Embryonic facial prominence (tissue), 1 donor: ENCODE data around the gene GALNT14.

Experiments used
- DNase-seq: peaks from one replicate; pipeline ENCODE4 v3.0.0-alpha.2; 2016; ENCODE audit errors: extremely low spot score

Gene GALNT14

GRCh38 chr2:31088504-31089195 is 49.6 kb downstream of the GALNT14 start:
- no peak for DNase-seq

GRCh38 chr2:31087491-31087890 is 50.7 kb downstream of the GALNT14 start:
- DNase-seq: no peak

GRCh38 chr2:31086590-31086989 is 51.6 kb downstream of the GALNT14 start:
- no peak for DNase-seq

GRCh38 chr2:31083234-31083993 is 54.8 kb downstream of the GALNT14 start:
- no peak for DNase-seq

- DNase-seq: no peak
Measured at GRCh38 chr2:31082002-31082401, 56.2 kb downstream of the GALNT14 start.

GRCh38 chr2:31081492-31081891 is 56.7 kb downstream of the GALNT14 start:
- no peak for DNase-seq

- DNase-seq: no peak
Measured at GRCh38 chr2:31080361-31080760, 57.9 kb downstream of the GALNT14 start.

- DNase-seq: no peak
Measured at GRCh38 chr2:31079665-31080064, 58.6 kb downstream of the GALNT14 start.

GRCh38 chr2:31078579-31079105 is 59.6 kb downstream of the GALNT14 start:
- DNase-seq: no peak

- no peak for DNase-seq
Measured at GRCh38 chr2:31078011-31078410, 60.2 kb downstream of the GALNT14 start.

- DNase-seq: no peak
Measured at GRCh38 chr2:31075941-31076590, 62.2 kb downstream of the GALNT14 start.

GRCh38 chr2:31075431-31075830 is 62.8 kb downstream of the GALNT14 start:
- no peak for DNase-seq

- no peak for DNase-seq
Measured at GRCh38 chr2:31071741-31072140, 66.5 kb downstream of the GALNT14 start.

GRCh38 chr2:31070339-31071125 is 67.7 kb downstream of the GALNT14 start:
- no peak for DNase-seq

GRCh38 chr2:31069643-31070325 is 68.5 kb downstream of the GALNT14 start:
- DNase-seq: no peak

GRCh38 chr2:31067259-31067658 is 71.0 kb downstream of the GALNT14 start:
- no peak for DNase-seq

GRCh38 chr2:31066551-31066950 is 71.7 kb downstream of the GALNT14 start:
- DNase-seq: no peak

GRCh38 chr2:31066086-31066485 is 72.2 kb downstream of the GALNT14 start:
- no peak for DNase-seq

- no peak for DNase-seq
Measured at GRCh38 chr2:31065356-31065755, 72.9 kb downstream of the GALNT14 start.

- no peak for DNase-seq
Measured at GRCh38 chr2:31060397-31060796, 77.8 kb downstream of the GALNT14 start.
